Measurements from ENCODE around the gene ELOVL4.

Gene ELOVL4

GRCh38 chr6:79947191-79948186 is at the start of gene ELOVL4:
Gene ELOVL4 (minus strand): TSS chr6:79947553. CDS start chr6:79947279, 274 bp downstream.
- peak; percentile 89 for DNase-seq

DNA sequence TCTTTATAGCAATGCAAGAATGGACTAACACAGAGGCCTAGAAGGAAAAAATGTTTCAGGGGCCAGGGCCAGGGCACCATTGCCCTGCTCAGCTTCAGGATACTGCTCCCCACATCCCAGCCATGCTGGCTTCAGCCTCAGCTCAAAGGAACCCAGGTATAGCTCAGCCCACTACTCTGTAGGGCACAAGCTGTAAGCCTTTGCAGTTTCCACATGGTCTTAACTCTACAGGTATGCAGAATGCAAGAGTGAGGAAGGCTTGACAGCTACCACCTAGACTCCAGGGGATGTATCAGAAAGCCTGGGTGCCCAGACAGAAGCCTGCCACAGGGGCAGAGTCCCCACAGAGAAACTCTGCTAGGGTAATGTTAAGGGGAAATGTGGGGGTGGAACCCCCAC is 46.6 kb upstream of the ELOVL4 start:
- DNase-seq = no peak

- no peak for DNase-seq
Observed at GRCh38 chr6:79993012-79993910, 45.9 kb upstream of the ELOVL4 start.

DNA sequence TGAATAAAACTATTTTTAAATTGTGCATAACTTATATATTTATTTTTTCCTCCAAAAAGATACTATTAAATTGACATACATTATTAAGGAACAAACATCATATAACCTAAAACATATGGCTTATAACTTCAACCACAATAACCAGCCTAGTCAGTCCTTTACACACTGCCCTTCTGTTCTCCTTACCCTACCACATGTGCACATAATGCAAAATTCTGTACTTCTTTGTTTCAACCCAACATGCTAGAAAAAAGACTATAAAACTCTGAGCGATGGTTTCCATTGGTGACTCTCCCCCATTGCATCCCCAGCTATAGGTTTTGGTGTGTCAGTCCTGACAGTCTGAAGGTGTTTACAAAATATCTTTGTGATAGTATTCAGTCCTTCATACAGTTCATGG is 42.3 kb upstream of the ELOVL4 start:
- DNase-seq = no peak

- no peak for DNase-seq
Observed at GRCh38 chr6:79985128-79985527, 37.8 kb upstream of the ELOVL4 start.

- peak; percentile 23 for DNase-seq
Observed at GRCh38 chr6:79984261-79984660, 36.9 kb upstream of the ELOVL4 start.

DNA sequence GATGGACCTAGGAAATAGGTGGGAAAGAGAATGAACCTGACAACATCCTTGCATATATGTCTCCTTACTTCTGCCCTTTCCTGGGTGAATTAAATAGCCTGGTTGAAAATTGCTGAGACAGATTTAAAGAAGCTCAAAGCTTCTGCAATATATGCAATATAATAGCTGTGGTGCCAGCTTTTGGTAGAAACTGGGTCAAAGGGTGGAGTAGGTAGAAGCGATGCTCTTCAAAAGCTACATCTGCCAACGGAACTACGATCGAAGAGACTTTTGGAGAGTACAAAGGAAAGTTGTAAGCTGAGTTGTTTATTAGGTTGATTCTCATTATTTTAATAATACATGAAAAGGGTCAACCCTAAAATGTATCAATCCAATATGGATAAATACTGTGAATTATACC is 34.3 kb upstream of the ELOVL4 start:
- DNase-seq = no peak

GRCh38 chr6:79971193-79971592 is 23.8 kb upstream of the ELOVL4 start:
- DNase-seq = no peak

- DNase-seq = no peak
Observed at GRCh38 chr6:79969784-79970183, 22.4 kb upstream of the ELOVL4 start.

- no peak for DNase-seq
Observed at GRCh38 chr6:79967178-79967577, 19.8 kb upstream of the ELOVL4 start.

DNA sequence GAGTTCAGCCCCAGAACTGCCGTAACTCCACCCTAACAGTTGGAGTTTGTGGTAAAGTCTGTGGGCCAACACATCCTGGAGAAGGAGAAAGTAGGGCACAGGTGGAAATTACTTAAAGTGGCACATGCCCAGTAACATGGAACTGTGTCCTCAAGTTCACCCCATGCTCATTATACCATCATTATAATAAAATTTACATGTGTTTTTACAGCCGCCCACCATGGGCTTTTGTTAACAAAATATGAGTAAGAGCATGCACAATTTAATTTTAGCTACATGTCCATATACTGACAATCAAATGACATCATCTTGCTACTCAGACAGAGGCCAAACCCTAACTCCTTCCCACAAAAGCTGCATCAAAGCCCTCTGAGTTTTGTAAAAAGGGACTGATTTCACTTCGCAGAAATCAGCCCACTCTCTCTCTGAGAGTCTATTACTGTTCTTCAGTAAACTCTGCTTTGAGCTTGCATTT is 17.3 kb upstream of the ELOVL4 start:
- DNase-seq = no peak

GRCh38 chr6:79954849-79955248 is 7.5 kb upstream of the ELOVL4 start:
- DNase-seq = no peak

- peak; percentile 24 for DNase-seq
Observed at GRCh38 chr6:79949233-79949632, 1.9 kb upstream of the ELOVL4 start.

DNA sequence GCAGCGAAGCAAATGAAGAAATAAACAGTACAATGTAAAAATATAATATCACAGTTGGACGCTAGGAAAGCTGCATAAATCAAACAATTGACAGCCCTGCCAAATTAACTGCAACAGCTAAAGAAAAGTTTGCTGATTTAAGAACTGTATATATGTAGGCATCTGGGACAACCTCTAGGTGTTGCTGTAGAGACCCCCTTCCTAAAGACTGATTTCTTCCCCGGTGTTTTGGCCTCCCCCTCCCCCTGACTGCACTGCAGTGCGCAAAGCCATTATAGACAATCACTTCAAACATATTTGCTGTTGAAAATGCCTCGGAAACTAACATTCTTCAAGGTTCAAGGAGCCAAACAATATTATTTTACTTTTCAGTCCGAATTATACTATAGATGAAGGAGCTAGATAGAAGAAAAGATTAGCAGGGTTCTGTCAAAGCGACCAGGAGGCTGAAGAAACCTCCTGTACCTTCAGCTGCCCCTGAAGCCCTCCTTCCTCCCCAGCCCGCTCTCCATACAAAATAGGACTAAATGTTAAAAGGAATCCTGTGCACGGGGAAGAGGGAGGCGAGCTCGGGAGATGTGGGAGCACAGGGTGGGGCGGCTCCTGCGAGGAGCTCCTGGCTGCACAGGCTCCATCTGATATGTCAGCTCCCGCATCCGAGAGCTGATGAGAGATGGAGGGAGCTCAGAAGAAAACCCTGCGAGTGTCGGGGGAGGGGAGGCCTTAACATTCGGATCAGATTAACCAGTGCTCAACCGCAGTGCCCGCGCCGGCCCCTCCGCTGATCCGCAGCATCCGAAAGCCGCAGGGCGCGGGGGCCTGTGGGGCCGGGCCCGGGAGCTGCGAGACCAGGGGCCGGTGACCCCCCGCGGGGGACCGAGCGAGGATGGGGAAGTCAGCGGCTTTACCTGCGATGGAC is 822 bp downstream of the ELOVL4 start:
- peak; percentile 47 for DNase-seq

- DNase-seq = no peak
Observed at GRCh38 chr6:79943133-79943532, 4.2 kb downstream of the ELOVL4 start.

GRCh38 chr6:79941489-79942151 is 5.7 kb downstream of the ELOVL4 start:
- DNase-seq = no peak

- DNase-seq = no peak
Observed at GRCh38 chr6:79928478-79928998, 18.8 kb downstream of the ELOVL4 start.

DNA sequence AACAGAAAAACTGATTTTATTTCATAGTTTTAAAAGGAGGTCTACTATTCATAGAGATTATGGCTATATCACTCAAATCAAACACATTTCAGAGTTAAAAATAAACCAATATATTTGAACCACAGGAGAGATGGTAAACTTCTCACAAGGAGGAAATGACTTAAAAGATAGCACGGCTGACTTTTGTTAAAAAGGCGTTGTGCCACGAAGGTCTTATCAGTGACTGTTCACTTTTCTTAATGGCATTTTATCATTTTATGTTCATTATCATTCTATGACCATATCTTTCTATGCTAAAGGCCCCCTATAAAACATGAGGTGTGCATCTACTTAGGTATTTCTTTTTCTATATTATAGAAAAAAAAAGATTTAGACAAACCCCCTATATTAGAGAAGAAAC is 19.6 kb downstream of the ELOVL4 start:
- DNase-seq = no peak

- DNase-seq = no peak
Observed at GRCh38 chr6:79923270-79923669, 24.1 kb downstream of the ELOVL4 start.

DNA sequence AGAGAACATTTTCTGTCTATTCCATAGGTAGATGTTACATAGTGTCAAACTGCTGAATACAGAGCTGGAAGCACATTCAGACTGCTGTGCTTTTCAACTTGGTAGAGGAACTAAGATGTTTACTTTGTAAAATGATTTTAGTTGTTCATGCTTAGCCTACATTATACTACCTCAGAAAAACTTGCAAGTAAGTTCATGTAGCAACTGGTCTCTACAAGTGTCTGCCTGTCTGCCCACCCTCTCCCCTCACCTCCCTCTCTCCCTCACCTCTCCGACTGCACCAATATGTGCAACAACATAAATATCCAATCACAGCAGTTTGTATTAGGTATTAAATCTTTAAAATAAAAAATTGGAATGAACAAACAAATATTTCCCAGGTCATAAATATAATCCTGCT is 25.3 kb downstream of the ELOVL4 start:
- DNase-seq = no peak

- DNase-seq = no peak
Observed at GRCh38 chr6:79913369-79913768, 34.0 kb downstream of the ELOVL4 start.
